ENCODE data around the gene SLC48A1. TPM values are rescaled to one million over a fixed set of nuclear protein-coding genes. Genes with fewer than 3 reads are reported as not detected.
A peak's percentile ranks its signal among the peaks of the same experiment; 100 is the strongest.

Gene SLC48A1
- polyA plus RNA-seq, 3 donors, result 9.4 to 19.6 (median 15.8) TPM

GRCh38 chr12:47739979-47740378 is 33.1 kb upstream of the SLC48A1 start:
- WGBS (ENCODE audit: insufficient coverage), result 75% methylated on average over 9 of the region's 12 CpGs
- DNase-seq, result no peak
- H3K9me3 Mint-ChIP-seq, result peaks cover 0 to 1% (median 0%) of the 10 kb centered on the region in 7 donors
- Histone ChIP-seq H3K4me1 (ENCODE audit: control insufficient read depth in 1 of 2, insufficient read depth in 2 of 2, low read length in 2 of 2) (peaks cover 30 to 41% of the 10 kb centered on the region in 2 donors), H2AFZ (ENCODE audit: insufficient read depth, low read depth, low read length, poor library complexity, severe bottlenecking) (no peak overlapping the region), H3K36me3 (replicated peaks in 1 of 2; ENCODE audit: control insufficient read depth in 1 of 2, insufficient read depth in 2 of 2, low read length in 2 of 2) (no peaks in the 10 kb centered on the region), H3K9me3 (replicated peaks in 1 of 2; ENCODE audit: control insufficient read depth in 1 of 2, insufficient read depth in 1 of 2, low read length in 2 of 2) (no peaks in the 10 kb centered on the region), H3K79me2 (ENCODE audit: insufficient read depth, low read length) (no peaks in the 10 kb centered on the region), H3K4me2 (replicated peaks; ENCODE audit: extremely low read depth, low read length, poor library complexity, severe bottlenecking) (no peak overlapping the region), H3K27ac (ENCODE audit: low read depth in 1 of 2, low read length in 2 of 2) (no peak overlapping the region), H4K20me1 (ENCODE audit: insufficient read depth, low read length) (no peaks in the 10 kb centered on the region), H3K9ac (ENCODE audit: insufficient read depth, low read length, poor library complexity, severe bottlenecking) (no peak overlapping the region), H3K27me3 (ENCODE audit: control insufficient read depth in 2 of 2, insufficient read depth in 2 of 2, low read length in 2 of 2) (no peaks in the 10 kb centered on the region), H3K4me3 (replicated peaks in 1 of 3; ENCODE audit: low read depth in 2 of 3, low read length in 3 of 3) (no peak overlapping the region)
- H3K4me1 Mint-ChIP-seq, result peaks cover 48% of the 10 kb centered on the region
- no peak for TF ChIP-seq CTCF (IDR thresholded peaks at IDR 0.05)
- peaks cover 12 to 18% (median 16%) of the 10 kb centered on the region in 3 donors for H3K27me3 Mint-ChIP-seq (ENCODE audit: low read depth in 3 of 3)
- H3K27ac Mint-ChIP-seq, result peak overlapping the region in 1 of 7 donors; percentile 32
- H3K36me3 Mint-ChIP-seq, result peaks cover 0 to 2% of the 10 kb centered on the region in 2 donors
- H3K4me3 Mint-ChIP-seq, result peak overlapping the region in 1 of 2 donors; percentile 51
- intact Hi-C loops (cut with micrococcal nuclease), result loop anchor here in 1 of 2 donors (5.0 kb wide), 1 partner anchor 37 kb away; no protein-coding TSS in a partner anchor

GRCh38 chr12:47740606-47741339 is 32.3 kb upstream of the SLC48A1 start:
- no peaks in the 10 kb centered on the region for H3K36me3 ChIP-seq (replicated peaks in 1 of 2; ENCODE audit: control insufficient read depth in 1 of 2, insufficient read depth in 2 of 2, low read length in 2 of 2)
- peak overlapping the region in 1 of 2 donors; percentile 65 for H3K4me3 Mint-ChIP-seq
- peak overlapping the region; percentile 34 for H3K4me2 ChIP-seq (replicated peaks; ENCODE audit: extremely low read depth, low read length, poor library complexity, severe bottlenecking)
- DNase-seq, result no peak
- H3K4me3 ChIP-seq (replicated peaks in 1 of 3; ENCODE audit: low read depth in 2 of 3, low read length in 3 of 3), result no peak overlapping the region
- WGBS (ENCODE audit: insufficient coverage), result 46% methylated on average over 14 of the region's 21 CpGs
- no peak overlapping the region for H3K27ac ChIP-seq (ENCODE audit: low read depth in 1 of 2, low read length in 2 of 2)
- H3K9me3 Mint-ChIP-seq, result peaks cover 0 to 1% (median 0%) of the 10 kb centered on the region in 7 donors
- peak overlapping the region in 3 of 7 donors; percentile 34 to 78 (median 58) for H3K27ac Mint-ChIP-seq
- peak overlapping the region; percentile 21 for H3K9ac ChIP-seq (ENCODE audit: insufficient read depth, low read length, poor library complexity, severe bottlenecking)
- H2AFZ ChIP-seq (ENCODE audit: insufficient read depth, low read depth, low read length, poor library complexity, severe bottlenecking), result no peak overlapping the region
- TF ChIP-seq CTCF (IDR thresholded peaks at IDR 0.05), result no peak
- H3K36me3 Mint-ChIP-seq, result peaks cover 0 to 2% of the 10 kb centered on the region in 2 donors
- intact Hi-C loops (cut with micrococcal nuclease), result loop anchor here in 1 of 2 donors (5.0 kb wide), 1 partner anchor 37 kb away; no protein-coding TSS in a partner anchor
- no peaks in the 10 kb centered on the region for H3K9me3 ChIP-seq (replicated peaks in 1 of 2; ENCODE audit: control insufficient read depth in 1 of 2, insufficient read depth in 1 of 2, low read length in 2 of 2)
- H3K4me1 ChIP-seq (ENCODE audit: control insufficient read depth in 1 of 2, insufficient read depth in 2 of 2, low read length in 2 of 2), result peaks cover 30 to 38% of the 10 kb centered on the region in 2 donors
- H3K79me2 ChIP-seq (ENCODE audit: insufficient read depth, low read length), result no peaks in the 10 kb centered on the region
- H3K4me1 Mint-ChIP-seq, result peaks cover 47% of the 10 kb centered on the region
- no peaks in the 10 kb centered on the region for H4K20me1 ChIP-seq (ENCODE audit: insufficient read depth, low read length)
- peaks cover 17 to 20% (median 18%) of the 10 kb centered on the region in 3 donors for H3K27me3 Mint-ChIP-seq (ENCODE audit: low read depth in 3 of 3)
- H3K27me3 ChIP-seq (ENCODE audit: control insufficient read depth in 2 of 2, insufficient read depth in 2 of 2, low read length in 2 of 2), result no peaks in the 10 kb centered on the region

All from CD14-positive monocyte (primary cell).